ENCODE results near the gene RHBG.
"Not testable (repeated sequence)": the region's sequence is repeated elsewhere in the genome, so short reads cannot be mapped to it uniquely, and the experiment has no call there.

Gene RHBG

DNA sequence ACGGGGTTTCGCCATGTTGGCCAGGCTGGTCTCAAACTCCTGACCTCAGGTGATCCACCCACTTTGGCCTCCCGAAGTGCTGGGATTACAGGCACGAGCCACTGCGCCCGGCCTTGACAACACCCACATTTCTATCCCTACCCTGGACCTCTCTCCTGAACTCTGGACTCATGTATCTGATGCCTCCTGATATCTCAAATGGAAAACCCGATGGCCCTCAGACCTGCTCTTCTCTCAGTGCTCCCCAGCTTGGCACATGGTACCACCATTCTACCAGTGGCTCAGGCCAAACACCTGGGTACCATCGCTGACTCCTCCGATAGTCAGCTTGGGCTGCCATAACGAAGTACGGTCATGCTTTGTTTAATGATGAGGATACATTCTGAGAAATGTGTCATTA lies 8.5 kb upstream of the RHBG start:
- DNase-seq (ENCODE audit: low spot score) = no peak

DNA sequence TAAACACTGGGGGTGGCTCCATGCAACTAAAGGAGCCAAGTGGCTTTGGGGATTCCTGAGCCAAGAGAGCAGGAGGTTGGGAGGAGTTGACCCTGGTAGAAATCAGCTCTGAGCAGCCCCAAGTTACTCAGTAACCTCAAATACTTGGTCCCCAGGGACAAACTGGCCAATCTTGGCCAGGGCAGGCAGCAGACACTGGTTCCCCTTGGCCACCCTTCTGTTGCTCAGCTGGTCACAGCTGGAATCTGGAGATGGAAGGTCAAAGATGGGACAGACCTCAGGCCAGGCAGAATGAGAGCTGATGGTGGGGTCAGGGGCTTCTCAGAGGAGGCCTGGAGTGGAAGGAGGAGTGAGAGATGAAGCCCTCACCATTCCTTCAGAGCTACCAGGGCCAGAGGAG lies 3.3 kb upstream of the RHBG start:
- DNase-seq (ENCODE audit: low spot score) = no peak

DNA sequence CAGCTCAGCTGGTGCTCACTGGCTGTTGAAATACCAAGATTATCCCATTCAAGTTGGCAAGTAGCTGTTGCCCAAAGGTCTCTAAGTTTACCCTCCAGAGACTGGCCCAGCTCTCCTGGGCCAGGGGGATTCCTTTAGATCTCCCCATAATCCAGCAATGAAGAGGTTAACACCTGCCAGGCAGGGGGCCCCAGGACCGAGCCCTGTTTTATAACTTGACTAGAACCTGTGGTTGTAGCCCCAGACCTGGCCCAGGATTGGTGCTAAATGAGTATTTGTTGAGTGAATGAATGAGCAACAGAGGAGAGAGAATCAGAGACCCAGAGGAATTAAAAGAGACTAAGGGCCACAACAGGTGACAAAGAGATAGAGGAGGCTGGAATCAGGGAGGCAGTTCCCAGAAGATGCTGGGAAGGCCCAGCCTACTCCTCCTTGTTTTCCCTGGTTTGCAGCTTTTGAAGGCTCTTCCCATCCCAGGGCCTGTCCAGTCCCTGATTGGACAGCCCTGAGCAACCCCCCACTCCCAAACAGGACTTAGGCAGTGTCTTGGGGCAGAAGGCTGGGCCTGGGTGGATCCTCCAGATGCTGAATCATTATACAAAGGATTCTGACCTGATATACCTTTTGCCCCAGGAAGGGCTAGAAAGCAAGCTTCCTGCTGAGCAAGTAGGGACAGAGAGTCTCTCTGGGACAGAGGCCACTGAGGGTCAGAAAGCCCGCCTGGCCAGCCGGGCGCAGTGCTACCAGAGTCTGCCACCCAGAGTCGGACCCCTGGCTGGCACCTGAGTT lies 2.4 kb upstream of the RHBG start:
- DNase-seq (ENCODE audit: low spot score) = no peak

DNA sequence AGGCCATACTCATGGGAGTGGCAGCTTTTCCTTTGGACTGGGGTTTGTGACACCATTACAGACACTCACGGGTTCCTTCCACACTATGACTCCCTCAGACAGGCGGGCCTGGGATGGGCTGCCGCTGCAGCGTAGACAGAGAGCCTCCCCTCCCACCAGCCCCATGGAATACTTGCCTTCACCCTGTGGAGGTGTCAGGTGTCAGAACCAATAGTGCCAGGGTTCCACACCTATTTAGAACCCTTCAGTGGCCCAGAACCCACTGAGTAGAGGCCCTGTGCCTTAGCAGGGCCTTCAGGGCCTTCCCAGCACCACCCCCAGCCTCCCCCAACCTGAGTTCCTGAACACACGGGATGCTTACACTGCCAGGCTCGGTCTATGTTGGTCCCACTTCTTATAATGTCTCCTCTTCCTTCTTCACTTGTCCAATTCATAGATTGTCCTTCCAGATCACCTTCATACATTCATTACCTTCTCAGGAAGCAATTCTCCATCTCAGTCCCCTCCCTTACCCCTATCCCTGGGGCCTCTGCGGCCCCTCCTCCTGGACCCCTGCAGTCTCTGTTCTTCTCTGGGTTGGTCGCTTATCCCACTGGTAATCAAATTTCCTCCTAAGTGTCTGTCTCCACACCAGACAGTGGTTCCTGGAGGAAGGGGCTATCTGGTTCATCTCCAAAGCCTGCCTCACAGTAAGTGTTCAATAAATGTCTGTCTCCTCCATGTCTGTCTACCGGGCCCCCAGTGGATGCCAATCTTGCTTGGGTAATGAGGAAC lies 1.4 kb upstream of the RHBG start:
- no peak for DNase-seq (ENCODE audit: low spot score)

DNA sequence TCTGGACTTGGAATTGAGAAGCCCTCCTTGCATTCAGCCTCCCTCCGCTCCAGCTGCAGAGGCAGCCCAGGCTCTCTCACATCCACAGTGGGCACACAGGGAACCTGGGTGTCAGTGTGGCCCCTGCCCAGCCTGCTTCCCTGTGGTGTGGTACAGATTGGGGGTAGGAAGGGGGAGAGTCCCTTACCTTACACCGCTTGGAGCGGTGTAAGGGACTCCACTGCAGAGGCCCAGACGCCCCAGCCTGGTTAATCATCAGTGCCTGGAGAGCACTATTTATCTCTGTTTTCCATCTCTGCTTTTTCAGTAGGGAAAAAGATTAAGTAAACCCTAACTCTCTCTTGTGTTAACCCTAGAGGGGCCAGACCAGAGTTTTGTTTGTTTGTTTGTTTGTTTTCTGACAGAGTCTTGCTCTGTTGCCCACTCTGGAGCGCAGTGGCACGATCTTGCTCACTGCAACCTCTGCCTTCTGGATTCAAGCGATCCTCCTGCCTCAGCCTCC lies 803 bp upstream of the RHBG start:
- DNase-seq (ENCODE audit: low spot score) = no peak

DNA sequence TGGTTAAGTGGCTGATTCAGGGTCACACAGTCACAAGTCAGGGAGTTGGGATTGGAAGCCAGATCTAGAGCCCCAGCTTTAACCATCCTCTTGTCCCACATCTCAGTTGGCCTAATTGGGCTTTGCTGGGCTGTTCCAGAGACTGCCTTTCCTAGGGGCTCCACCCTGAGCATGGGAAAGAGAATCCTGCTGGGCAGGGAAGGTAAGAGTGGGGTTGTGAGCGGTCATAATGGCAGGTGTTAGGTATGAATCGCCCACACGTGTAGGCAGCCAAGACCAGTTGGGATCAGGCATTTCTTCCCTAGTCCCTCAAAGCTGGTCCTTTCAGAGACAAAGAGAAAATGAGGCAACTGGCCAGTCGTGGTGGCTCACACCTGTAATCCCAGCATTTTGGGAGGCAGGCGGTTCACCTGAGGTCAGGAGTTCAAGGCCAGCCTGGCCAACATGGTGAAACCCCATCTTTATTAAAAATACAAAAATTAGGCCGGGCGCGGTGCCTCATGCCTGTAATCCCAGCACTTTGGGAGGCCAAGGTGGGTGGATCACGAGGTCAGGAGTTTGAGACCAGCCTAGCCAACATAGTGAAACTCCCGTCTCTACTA lies 775 bp downstream of the RHBG start:
- DNase-seq (ENCODE audit: low spot score) = not testable (repeated sequence)

DNA sequence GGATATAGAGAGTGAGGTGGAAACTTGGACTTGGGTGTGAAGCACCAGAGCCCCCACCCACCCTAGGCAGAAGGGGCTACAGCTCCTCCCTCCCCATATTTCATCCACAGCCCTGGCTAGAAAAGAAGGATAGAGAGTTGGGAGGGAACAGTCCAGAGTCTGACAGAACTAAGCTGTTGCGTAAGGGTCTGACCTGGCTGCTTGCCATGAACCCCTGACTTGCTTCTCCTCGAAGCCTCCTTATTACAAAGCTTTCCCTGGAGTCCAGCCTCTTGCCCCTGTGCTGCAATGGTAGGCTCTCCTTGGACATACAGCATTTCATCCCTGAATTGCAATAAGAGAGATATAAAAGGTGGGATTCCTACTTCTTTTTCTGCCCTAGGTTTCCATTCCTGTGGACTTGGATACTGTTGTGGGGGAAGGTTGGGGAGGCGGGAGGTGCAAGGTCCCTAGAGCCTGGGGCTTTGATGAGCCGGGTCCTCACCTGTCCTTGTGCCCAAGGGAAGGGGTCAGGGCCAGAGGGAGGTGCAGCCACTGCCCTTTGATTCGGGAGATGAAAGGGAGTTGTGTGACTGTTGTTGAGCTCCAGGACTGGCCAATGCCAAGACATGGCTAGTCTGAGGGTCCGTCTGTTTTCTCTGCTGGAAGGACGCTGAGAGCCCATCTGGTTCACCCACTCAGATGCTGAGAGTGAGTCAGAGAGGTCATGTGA lies 2.7 kb downstream of the RHBG start:
- DNase-seq (ENCODE audit: low spot score) = no peak

DNA sequence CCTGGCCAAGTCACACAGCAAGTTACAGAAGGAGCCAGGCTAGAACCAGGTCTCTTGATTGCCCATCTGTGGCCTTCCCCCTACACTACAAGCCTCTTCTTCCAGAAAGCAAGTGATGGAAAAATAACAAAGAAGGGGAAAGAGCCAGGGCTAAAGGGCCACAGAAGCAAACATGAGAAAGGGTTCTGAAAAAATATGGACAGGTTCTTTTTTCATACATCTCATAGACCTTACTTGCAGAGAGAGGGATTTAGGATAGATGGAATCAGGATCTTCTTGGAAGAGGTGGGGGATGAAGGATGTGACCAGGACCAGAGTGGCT lies 3.2 kb downstream of the RHBG start:
- DNase-seq (ENCODE audit: low spot score) = peak; percentile 24

DNA sequence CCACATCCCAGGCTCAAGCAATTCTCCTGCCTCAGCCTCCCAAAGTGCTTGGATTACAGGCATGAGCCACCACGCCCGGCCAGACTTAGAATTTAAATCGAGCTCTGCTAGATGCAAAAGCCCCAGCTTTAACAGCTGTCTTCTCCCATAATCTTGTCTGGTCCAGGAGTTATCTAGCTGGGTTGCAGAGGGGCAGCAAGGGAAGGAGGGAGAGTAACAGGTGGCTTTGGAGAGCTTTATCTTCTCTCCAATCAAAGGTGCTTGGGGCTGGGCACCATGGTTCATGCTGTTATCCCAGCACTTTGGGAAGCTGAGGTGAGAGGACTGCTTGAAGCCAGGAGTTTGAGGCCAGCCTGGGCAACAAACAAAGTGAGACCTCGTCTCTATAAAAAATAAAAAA lies 3.9 kb downstream of the RHBG start:
- DNase-seq (ENCODE audit: low spot score) = no peak

DNA sequence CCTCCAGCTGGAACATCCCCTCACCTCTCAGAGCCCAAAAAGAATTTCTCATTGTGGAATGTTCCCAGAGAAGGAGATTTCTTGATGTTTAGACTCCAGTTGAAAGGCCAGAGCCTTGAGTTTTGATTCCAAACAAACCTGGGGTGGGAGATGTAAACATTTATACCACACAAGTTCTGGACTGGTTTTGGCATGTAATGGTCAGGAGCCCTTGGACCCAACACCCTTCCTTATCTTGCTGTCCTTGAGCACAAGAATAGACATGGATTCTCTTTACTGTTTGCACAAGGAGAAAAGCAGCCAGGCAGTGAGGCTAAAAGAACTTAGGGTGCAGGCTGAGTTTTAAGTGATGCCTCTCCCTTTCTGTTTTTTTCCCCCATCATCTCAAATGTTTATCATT lies 4.5 kb downstream of the RHBG start:
- no peak for DNase-seq (ENCODE audit: low spot score)

DNA sequence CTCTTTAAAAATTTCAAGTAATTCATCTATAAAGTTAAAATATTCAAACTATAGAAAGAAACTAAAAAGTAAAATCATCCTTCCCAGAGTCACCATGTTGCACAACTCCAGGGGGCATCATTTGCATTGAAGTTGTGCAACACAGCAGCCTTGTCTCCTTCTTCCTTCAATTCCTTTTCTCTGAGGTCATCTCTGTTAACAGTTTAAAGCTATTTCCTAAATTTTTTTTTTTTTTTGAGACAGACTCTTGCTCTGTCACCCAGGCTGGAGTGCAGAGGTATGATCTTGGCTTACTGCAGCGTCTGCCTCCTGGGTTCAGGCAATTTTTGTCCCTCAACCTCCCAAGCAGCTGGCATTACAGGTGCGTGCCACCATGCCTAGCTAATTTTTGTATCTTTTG lies 7.1 kb downstream of the RHBG start:
- no peak for DNase-seq (ENCODE audit: low spot score)

DNA sequence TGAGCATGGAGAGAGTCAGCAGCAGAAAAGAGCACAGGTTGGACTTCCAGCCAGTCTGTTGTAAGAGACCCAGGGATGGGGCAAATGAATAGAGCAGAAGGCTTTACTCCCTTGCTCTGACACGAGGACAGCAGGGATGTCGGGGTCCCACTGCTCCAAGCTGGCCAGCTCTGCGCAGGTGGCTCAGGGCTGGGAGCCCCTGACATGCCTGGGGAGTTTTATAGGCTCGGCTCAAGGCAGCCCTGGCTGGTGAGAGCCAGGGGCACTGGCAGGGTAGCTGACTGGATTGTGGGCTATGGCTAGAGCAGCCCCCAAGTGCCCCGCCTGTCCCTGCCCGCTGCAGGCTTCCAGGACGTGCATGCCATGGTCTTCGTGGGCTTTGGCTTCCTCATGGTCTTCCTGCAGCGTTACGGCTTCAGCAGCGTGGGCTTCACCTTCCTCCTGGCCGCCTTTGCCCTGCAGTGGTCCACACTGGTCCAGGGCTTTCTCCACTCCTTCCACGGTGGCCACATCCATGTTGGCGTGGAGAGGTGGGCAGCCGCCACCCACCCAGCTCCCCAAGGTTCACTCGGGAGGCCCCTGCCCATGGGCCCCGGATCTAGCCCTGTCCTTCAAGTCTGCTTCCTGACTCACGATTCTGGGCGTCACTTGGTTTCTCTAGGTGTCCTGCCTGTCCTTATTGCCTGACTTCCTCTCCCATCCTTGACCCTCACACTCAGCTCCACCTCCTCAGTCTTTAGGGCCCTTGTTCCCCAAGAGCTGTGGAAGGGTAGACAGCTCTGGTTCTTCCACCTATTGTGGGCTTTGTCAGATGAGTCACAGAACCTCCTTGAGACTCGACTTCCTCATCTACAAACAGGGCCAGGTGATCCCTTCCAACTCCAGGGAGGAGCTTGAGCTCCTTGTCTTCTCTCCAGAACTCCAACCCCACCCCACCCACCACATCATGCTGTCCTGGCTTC lies 8.2 kb downstream of the RHBG start:
- DNase-seq (ENCODE audit: low spot score) = peak; percentile 20

DNA sequence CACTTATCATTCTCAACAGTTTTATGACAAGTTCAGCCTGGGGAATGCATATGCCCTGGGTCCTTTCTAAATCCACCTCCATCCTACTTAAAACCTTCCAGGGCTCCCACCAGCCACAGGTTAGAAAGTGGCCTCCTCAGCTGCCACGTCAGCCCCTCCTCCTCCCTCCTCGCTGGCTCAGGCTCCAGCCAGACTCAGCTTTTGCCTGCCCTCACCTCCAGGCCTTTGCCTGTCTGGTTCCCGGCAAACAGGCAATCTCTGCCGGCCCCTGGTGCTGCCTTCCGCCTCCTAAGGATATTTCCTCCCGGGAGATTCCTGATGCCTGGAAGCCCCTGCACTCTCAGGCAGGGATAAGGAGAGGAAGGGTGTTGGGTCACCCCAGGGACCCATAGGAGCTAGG lies 9.5 kb downstream of the RHBG start:
- DNase-seq (ENCODE audit: low spot score) = no peak

DNA sequence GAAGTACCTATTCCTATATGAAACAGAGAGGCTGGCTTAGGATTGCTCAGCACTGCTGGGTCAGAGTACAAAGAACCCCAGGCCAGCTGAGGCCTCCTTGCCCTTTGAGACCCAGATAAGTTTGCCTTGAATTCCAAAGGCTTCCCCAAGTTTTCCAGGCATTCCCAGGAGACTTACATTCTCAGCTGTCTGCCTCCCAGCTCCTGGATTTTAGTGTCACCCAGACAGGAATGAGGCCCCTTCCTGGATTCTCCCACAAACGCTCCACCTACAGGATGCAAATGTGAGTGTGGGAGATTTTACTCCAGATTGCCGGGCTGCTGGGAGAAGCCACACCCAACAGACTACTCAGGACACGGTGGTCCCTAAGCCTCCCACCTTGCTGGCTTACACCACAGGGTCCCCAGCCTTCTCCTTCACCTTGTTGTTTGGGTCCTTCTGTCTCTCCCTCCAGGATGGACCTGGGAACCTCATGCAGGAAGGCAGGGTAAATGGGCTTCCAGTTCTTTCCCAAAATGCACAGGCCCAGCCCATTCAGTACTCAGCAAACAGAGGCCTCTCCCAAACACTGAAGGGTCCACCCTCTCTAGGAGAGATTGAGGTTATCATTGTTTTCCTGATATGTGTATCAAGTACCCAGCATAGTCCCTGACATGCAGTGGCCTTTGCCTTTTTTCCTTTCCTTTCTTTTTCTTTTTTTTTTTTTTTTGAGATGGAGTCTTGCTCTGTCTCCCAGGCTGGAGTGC lies 10.6 kb downstream of the RHBG start:
- no peak for DNase-seq (ENCODE audit: low spot score)

DNA sequence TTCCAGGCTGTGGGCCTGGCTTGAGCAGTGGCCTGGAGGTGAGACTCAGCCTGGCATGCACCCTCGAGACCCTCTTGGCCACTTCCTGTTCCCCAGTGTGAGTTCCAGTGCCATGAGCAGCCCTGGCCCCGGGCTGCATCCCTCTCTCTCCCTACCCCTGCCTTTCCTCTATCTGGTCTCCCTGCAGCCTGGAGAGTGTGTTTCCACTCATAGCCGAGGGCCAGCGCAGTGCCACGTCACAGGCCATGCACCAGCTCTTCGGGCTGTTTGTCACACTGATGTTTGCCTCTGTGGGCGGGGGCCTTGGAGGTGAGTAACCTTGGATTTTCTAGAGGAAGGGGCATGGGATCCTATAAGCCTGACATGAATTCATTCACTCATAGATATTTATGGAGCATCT lies 13.6 kb downstream of the RHBG start:
- DNase-seq (ENCODE audit: low spot score) = no peak

DNA sequence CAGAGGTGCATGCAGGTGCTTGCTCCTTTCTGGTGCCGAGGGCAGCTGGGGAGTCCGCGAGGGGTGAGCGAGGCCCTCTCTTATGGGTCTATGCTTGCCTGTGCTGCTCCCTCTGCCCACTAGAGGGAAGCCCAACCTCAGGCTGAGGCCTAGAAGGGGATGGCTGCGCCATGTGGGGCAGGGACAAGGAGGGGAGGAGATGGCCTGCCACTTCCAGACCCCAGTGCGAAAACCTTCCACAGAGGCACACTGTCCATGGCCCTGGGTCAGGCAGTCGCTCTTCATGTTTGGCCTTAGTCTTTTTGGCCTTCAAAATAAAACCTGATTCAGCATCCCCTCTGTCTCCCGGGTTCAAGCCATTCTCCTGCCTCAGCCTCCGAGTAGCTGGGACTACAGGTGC lies 14.0 kb downstream of the RHBG start:
- DNase-seq (ENCODE audit: low spot score) = peak; percentile 61

DNA sequence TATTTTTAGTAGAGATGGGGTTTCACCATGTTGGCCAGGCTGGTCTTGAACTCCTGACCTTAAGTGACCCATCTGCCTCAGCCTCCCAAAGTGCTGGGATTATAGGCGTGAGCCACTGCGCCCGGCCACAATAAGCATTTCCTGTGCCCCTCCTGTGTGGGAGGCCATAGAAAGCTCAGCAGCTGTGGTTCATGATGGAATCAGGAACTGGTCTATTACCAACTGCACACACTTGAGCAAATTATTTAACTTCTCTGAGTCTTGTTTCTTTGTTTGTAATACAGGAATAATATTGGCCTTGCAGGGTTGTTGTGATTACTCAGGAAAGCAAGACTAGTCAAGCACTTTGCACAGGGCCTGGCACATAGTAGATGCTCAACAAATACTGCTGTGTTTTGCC lies 15.0 kb downstream of the RHBG start:
- no peak for DNase-seq (ENCODE audit: low spot score)

DNA sequence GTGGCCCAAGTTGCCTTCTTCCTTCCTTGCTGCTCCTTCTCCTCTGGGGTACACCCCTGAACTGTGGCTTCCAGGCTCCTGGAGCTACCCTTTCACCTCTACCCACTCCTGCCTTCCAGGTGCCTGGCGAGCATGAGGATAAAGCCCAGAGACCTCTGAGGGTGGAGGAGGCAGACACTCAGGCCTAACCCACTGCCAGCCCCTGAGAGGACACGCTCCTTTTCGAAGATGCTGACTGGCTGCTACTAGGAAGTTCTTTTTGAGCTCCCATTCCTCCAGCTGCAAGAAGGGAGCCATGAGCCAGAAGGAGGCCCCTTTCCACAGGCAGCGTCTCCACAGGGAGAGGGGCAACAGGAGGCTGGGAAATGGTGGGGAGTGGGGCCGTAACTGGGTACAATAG lies 15.6 kb downstream of the RHBG start:
- DNase-seq (ENCODE audit: low spot score) = no peak

DNA sequence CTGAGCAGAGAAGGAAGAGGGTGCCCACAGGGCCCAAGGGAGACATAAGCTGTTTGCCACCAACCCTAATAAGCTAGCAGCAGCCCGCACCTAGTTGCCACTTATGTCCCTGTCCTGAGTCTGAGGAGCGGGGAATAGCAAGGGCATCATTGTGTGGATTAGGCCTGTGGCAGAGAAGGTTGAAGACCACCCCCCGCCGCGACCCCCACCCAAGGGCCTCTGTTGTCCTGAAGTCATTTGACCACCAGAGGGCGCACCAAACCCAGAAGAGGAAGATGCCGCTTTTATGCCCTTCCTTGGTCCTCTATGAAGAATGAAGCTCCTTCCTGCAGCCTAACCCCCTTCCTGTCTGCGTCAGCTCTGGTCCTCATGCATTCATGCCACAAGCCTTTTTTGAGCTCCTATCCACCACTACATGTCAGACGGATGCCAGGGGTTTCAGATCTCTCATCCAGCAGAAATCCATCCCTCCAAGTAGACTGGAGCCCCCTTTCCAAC lies 16.6 kb downstream of the RHBG start:
- DNase-seq (ENCODE audit: low spot score) = peak; percentile 62

DNA sequence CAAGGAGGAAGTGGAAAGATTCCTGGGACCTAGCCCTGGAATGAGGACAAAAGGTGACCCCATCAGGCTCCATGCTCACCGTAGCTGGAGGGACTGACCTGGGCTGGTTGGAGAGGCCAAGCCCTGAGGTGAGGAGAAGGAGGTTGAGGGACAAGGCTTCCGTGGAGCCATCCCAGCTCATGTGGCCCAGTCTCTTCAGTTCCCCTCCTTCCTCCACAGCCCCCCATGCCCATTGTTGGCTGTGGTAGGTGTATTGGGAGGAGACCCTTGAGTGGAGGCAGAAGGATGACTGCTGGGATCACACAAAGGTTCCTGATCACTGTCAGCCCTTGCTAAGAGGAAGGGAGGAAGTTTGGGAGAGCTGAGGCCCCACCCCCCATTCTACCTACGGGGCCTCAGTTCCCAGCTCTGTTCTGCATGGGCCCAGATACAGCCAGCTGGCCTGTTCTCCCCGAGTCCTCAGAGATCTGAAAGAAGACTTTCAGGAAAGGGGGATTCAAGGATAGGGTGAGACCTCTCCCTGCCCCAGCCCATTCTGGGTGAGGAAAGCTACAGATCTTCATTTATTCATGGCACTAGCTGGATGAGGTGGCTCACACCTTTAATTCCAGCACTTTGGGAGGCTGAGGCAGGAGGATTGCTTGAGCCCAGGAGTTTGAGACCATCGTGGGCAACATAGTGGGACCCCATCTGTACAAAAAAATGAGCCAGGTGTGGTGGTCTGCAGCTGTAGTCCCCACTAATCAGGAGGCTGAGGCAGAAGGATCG lies 17.3 kb downstream of the RHBG start:
- no peak for DNase-seq (ENCODE audit: low spot score)

All from kidney tubule cell (primary cell).